ENCODE data around the gene CCDC197.

Gene CCDC197

DNA sequence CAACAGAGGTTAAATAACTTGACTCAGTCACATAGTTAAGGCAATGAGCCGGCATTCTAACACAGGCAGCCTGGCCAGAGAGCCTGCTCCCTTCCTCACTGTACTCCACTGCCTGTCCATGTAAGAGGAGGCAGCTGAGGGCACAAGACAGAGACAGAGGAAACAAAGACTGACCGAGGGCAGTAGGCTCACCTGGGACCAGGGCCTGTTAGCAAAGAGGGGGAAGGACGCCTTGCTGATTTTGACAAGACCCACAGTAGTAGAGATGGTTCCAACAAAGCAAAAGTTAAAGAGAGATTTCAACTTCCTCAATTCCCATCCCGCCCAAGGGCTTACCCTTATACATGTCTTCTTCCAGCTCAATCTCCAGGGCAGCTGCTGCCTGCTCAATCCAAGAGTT lies 55.6 kb downstream of the CCDC197 start:
- Mint-ChIP-seq H3K27ac (peak overlapping the region in 2 of 3 experiments; percentile 54 to 85), H3K36me3 (ENCODE audit: low read depth) (peaks cover 87% of the 10 kb centered on the region), H3K4me1 (peaks cover 28% of the 10 kb centered on the region)

GRCh38 chr14:94054401-94054800 lies 57.3 kb downstream of the CCDC197 start:
- no peaks in the 10 kb centered on the region for H3K27me3 Mint-ChIP-seq (ENCODE audit: low read depth)
- peaks cover 88% of the 10 kb centered on the region for H3K36me3 Mint-ChIP-seq (ENCODE audit: low read depth)
- TF ChIP-seq CTCF (IDR thresholded peaks at IDR 0.05; ENCODE audit: unreplicated experiment in 3 of 3) = no peak
- H3K27ac Mint-ChIP-seq = peak overlapping the region in 1 of 3 experiments; percentile 68
- H3K4me1 Mint-ChIP-seq = peaks cover 28% of the 10 kb centered on the region
- H3K4me3 Mint-ChIP-seq = no peak overlapping the region
- no peaks in the 10 kb centered on the region for H3K9me3 Mint-ChIP-seq

More for the DNA sequence above, 55.6 kb downstream of the CCDC197 start:
- TF ChIP-seq CTCF (IDR thresholded peaks at IDR 0.05; ENCODE audit: unreplicated experiment in 3 of 3) = no peak
- Mint-ChIP-seq H3K9me3 (no peaks in the 10 kb centered on the region), H3K27me3 (ENCODE audit: low read depth) (no peaks in the 10 kb centered on the region), H3K4me3 (no peak overlapping the region)

DNA sequence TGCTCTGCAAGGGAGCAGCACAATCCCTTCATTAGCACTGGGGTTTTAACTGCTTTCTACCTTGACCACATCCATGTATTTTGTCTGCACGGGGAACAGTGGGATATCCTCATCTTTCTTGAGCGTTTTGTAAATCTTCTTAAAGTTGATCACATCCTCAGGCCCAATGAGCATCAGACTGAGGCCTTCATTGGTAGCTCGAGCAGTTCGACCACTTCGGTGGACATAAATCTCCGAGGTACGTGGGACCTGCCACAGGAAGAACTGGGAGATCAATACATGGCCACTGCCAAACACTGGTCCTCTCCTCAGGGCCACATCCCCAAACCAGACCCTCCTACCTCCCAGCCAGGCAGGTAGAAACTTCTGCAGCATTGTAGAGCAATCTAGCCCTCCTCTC lies 57.8 kb downstream of the CCDC197 start:
- no peak overlapping the region for H3K4me3 Mint-ChIP-seq
- H3K27ac Mint-ChIP-seq = peak overlapping the region in 1 of 3 experiments; percentile 68
- H3K36me3 Mint-ChIP-seq (ENCODE audit: low read depth) = peaks cover 85% of the 10 kb centered on the region
- H3K4me1 Mint-ChIP-seq = peaks cover 28% of the 10 kb centered on the region
- H3K27me3 Mint-ChIP-seq (ENCODE audit: low read depth) = no peaks in the 10 kb centered on the region
- H3K9me3 Mint-ChIP-seq = no peaks in the 10 kb centered on the region
- TF ChIP-seq CTCF (IDR thresholded peaks at IDR 0.05; ENCODE audit: unreplicated experiment in 3 of 3) = no peak

DNA sequence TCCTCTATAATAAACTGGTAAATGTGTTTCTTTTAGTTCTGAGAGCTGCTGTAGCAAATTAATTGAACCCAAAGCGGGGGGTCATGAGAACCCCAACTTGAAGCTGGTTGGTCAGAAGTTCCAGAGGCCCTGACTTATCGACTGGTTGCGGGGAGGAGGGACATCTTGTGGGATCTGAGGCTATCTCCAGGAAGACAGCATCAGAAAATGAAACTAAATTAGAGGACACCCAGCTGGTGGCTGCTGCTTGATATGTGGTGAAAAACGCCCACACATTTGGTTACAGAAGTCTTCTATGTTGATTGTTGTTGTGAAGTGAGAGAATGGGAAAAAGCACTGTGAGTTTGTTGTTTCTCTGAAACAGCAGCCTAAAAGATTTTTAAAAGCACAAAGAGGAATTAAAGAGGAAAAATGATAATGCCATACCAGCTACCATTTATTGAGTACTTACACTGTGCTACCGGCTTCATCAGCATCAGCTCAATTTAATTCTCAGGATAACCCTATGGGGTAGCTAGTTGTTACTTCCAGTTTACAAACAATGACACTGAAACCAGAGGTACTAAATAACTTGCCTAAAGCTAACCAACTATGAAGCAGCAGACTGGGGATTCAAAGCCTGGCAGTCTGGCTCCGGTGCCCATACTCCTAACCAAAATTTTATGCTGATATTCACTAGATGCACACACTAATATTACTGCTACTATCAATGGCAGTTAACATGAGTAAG lies 59.6 kb downstream of the CCDC197 start:
- Mint-ChIP-seq H3K27me3 (ENCODE audit: low read depth) (no peaks in the 10 kb centered on the region), H3K27ac (peak overlapping the region; percentile 78 to 91 (median 80)), H3K4me3 (no peak overlapping the region), H3K9me3 (no peaks in the 10 kb centered on the region), H3K36me3 (ENCODE audit: low read depth) (peaks cover 85% of the 10 kb centered on the region), H3K4me1 (peaks cover 12% of the 10 kb centered on the region)
- no peak for TF ChIP-seq CTCF (IDR thresholded peaks at IDR 0.05; ENCODE audit: unreplicated experiment in 3 of 3)

DNA sequence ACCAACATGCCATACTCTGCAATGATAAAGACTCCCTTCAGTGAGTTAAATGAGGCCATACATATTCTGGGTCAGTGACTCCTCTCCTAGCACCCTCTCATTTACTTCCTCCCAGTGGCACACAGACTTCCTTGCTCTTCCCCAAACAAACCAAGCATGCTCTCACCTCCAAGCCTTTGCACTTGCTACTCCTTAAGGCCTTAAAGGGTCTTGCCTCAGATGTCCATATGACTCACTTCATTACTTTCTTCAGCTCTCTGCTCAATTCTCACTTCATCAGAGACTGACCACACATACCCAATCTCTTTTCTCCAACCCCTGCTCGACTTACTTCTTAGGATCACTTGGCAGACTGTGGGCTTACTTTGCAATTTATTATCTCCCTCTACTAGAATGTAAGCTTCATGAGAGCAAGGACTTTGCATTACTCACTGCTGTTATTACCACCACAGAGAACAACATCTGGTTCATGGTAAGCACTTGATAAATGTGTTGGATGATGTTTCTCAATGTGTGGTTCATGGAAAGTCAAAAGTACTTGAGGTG lies 61.1 kb downstream of the CCDC197 start:
- Mint-ChIP-seq H3K9me3 (no peaks in the 10 kb centered on the region), H3K27ac (peak overlapping the region; percentile 19 to 58 (median 50)), H3K36me3 (ENCODE audit: low read depth) (peaks cover 83% of the 10 kb centered on the region), H3K27me3 (ENCODE audit: low read depth) (no peaks in the 10 kb centered on the region), H3K4me1 (peaks cover 5% of the 10 kb centered on the region), H3K4me3 (no peak overlapping the region)
- no peak for TF ChIP-seq CTCF (IDR thresholded peaks at IDR 0.05; ENCODE audit: unreplicated experiment in 3 of 3)

Data from nephron (organoid).